H9 (cell line): ENCODE results near the gene LRIG1. TPM values are rescaled to one million over a fixed set of nuclear protein-coding genes. Genes with fewer than 3 reads are reported as not detected.

Experiments used
- DNase-seq: peaks from one replicate; pipeline ENCODE4 v3.0.0-alpha.2; 2017
- H2AFZ ChIP-seq: one replicate; pipeline ENCODE4 v1.6.1; 2013; ENCODE audit warnings: mild to moderate bottlenecking, low read length, control low read depth, moderate library complexity
- H2AK5ac ChIP-seq: 2 replicates; pipeline ENCODE4 v1.6.1; 2013; ENCODE audit warnings: low read length, control low read depth, mixed read lengths; ENCODE audit not compliant: insufficient read length
- H2BK120ac ChIP-seq: one replicate; pipeline ENCODE4 v1.6.1; 2013; ENCODE audit warnings: low read depth, mild to moderate bottlenecking, low read length, control low read depth, inconsistent platforms; ENCODE audit not compliant: poor library complexity, severe bottlenecking
- H2BK12ac ChIP-seq: 2 replicates; pipeline ENCODE4 v1.6.1; 2013; ENCODE audit warnings: low read length, control low read depth, mixed read lengths, low read depth; ENCODE audit not compliant: insufficient read length
- H2BK15ac ChIP-seq: 2 replicates; pipeline ENCODE4 v1.6.1; 2013; ENCODE audit warnings: low read depth, low read length, control low read depth
- H2BK20ac ChIP-seq: one replicate; pipeline ENCODE4 v1.6.1; 2013; ENCODE audit warnings: low read depth, mild to moderate bottlenecking, low read length, control low read depth, inconsistent platforms; ENCODE audit not compliant: poor library complexity, severe bottlenecking
- H2BK5ac ChIP-seq: 2 replicates; pipeline ENCODE4 v1.6.1; 2013; ENCODE audit warnings: low read length, control low read depth, mixed read lengths; ENCODE audit not compliant: insufficient read length
- H3K14ac ChIP-seq: 2 replicates; pipeline ENCODE4 v1.6.1; 2013; ENCODE audit warnings: low read length, control low read depth; ENCODE audit not compliant: insufficient read depth
- H3K18ac ChIP-seq: 2 replicates; pipeline ENCODE4 v1.6.1; 2013; ENCODE audit warnings: low read depth, mild to moderate bottlenecking, mixed read lengths, low read length, control low read depth; ENCODE audit not compliant: insufficient read length
- H3K23ac ChIP-seq: 2 replicates; pipeline ENCODE4 v1.6.1; 2013; ENCODE audit warnings: low read length, control low read depth, mixed read lengths, low read depth; ENCODE audit not compliant: insufficient read length
- H3K23me2 ChIP-seq: 2 replicates; pipeline ENCODE4 v1.6.1; 2013; ENCODE audit warnings: low read depth, mild to moderate bottlenecking, mixed read lengths, low read length, control low read depth; ENCODE audit not compliant: insufficient read length, poor library complexity, severe bottlenecking
- H3K27ac ChIP-seq: 2 replicates; pipeline ENCODE4 v1.5.1; 2013; ENCODE audit warnings: low read length, control low read depth, mixed read lengths, low read depth; ENCODE audit not compliant: insufficient read length
- H3K27me3 ChIP-seq: 2 replicates; pipeline ENCODE4 v1.6.1; 2013; ENCODE audit warnings: low read length, control low read depth, inconsistent platforms; ENCODE audit not compliant: insufficient read depth
- H3K4ac ChIP-seq: 2 replicates; pipeline ENCODE4 v1.6.1; 2013; ENCODE audit warnings: low read depth, mild to moderate bottlenecking, control low read depth, inconsistent platforms, low read length, moderate library complexity
- H3K4me1 ChIP-seq: 2 replicates; pipeline ENCODE4 v1.6.1; 2013; ENCODE audit warnings: low read length, control low read depth, inconsistent platforms; ENCODE audit not compliant: insufficient read depth
- H3K4me2 ChIP-seq: 2 replicates; pipeline ENCODE4 v1.6.1; 2013; ENCODE audit warnings: low read length, control low read depth, mixed read lengths; ENCODE audit not compliant: insufficient read length, insufficient read depth
- H3K56ac ChIP-seq: 2 replicates; pipeline ENCODE4 v1.6.1; 2013; ENCODE audit warnings: low read depth, mild to moderate bottlenecking, mixed read lengths, low read length, control low read depth; ENCODE audit not compliant: insufficient read length
- H3K79me1 ChIP-seq: 2 replicates; pipeline ENCODE4 v1.6.1; 2013; ENCODE audit warnings: low read depth, mild to moderate bottlenecking, moderate library complexity, low read length, control low read depth, inconsistent platforms; ENCODE audit not compliant: insufficient read depth, poor library complexity, severe bottlenecking
- H3K79me2 ChIP-seq: 2 replicates; pipeline ENCODE4 v1.6.1; 2013; ENCODE audit warnings: low read length, control low read depth, inconsistent platforms; ENCODE audit not compliant: insufficient read depth
- H3K9ac ChIP-seq: 2 replicates; pipeline ENCODE4 v1.6.1; 2013; ENCODE audit warnings: low read length, control low read depth, mixed read lengths; ENCODE audit not compliant: insufficient read length; ENCODE audit errors: extremely low read depth
- H3K9me3 ChIP-seq: one replicate; pipeline ENCODE4 v1.6.1; 2013; ENCODE audit warnings: low read depth, low read length, inconsistent platforms; ENCODE audit not compliant: control insufficient read depth
- H3T11ph ChIP-seq: one replicate; pipeline ENCODE4 v1.6.1; 2013; ENCODE audit warnings: mild to moderate bottlenecking, low read length, control low read depth, inconsistent platforms
- H4K20me1 ChIP-seq: one replicate; pipeline ENCODE4 v1.6.1; 2013; ENCODE audit not compliant: control insufficient read depth, insufficient read length, insufficient read depth
- H4K5ac ChIP-seq: 2 replicates; pipeline ENCODE4 v1.6.1; 2013; ENCODE audit warnings: low read depth, mild to moderate bottlenecking, mixed read lengths, low read length, control low read depth; ENCODE audit not compliant: insufficient read length
- H4K8ac ChIP-seq: replicated peaks from 2 replicates; pipeline ENCODE4 v1.6.1; 2013; ENCODE audit warnings: low read length, control low read depth, mixed read lengths, low read depth; ENCODE audit not compliant: insufficient read length
- H4K91ac ChIP-seq: 2 replicates; pipeline ENCODE4 v1.6.1; 2013; ENCODE audit warnings: low read depth, mild to moderate bottlenecking, moderate library complexity, mixed read lengths, low read length, control low read depth; ENCODE audit not compliant: insufficient read length
- H3K27ac Mint-ChIP-seq, 3 experiments: 2 replicates in 2 of 3; 3 replicates in 1 of 3; pipeline ENCODE4 v1.8.0; 2020 to 2021; ENCODE audit warnings: mixed read lengths in 3 of 3, mild to moderate bottlenecking in 1 of 3, moderate library complexity in 1 of 3
- H3K27me3 Mint-ChIP-seq: 2 replicates; pipeline ENCODE4 v1.8.0; 2021; ENCODE audit warnings: low read depth, mild to moderate bottlenecking, moderate library complexity, mixed read lengths
- H3K36me3 Mint-ChIP-seq, 3 experiments: 2 replicates in 2 of 3; 3 replicates in 1 of 3; pipeline ENCODE4 v1.8.0; 2020 to 2021; ENCODE audit warnings: low read depth in 3 of 3, mixed read lengths in 3 of 3; ENCODE audit not compliant: insufficient read depth in 1 of 3
- H3K4me1 Mint-ChIP-seq, 2 experiments: 2 replicates each; pipeline ENCODE4 v1.8.0; 2020; ENCODE audit warnings: mixed read lengths in 2 of 2
- H3K4me3 Mint-ChIP-seq, 2 experiments: 2 replicates in 1 of 2; 3 replicates in 1 of 2; pipeline ENCODE4 v1.8.0; 2020 to 2021; ENCODE audit warnings: mild to moderate bottlenecking in 2 of 2, mixed read lengths in 2 of 2, moderate library complexity in 1 of 2
- H3K9me3 Mint-ChIP-seq, 2 experiments: 2 replicates in 1 of 2; 3 replicates in 1 of 2; pipeline ENCODE4 v1.8.0; 2020; ENCODE audit warnings: mild to moderate bottlenecking in 2 of 2, mixed read lengths in 2 of 2, moderate library complexity in 1 of 2
- WGBS: extraction: QIAGEN DNeasy Blood & Tissue Kit; methylation state at CpG from one replicate; pipeline ENCODE4 v1.1.7; 2013; ENCODE audit warnings: missing lambda C conversion rate, low lambda C conversion rate, mixed read lengths; ENCODE audit not compliant: insufficient read length; ENCODE audit errors: extremely low coverage; 5-methylcytosine and 5-hydroxymethylcytosine counted together
- total RNA-seq: library from RNA; stranded (reverse); gene quantifications from 2 replicates; pipeline ENCODE4 v1.2.1, GENCODE V29; 2021
- TF ChIP-seq, protein P1 (sequence below): fragments of 200-600 bp; sonication (generic); conservative IDR thresholded peaks from 3 replicates; pipeline ENCODE4 v1.8.0; 2021; ENCODE audit warnings: antibody characterized with exemption, mild to moderate bottlenecking

Gene LRIG1
- total RNA-seq, 1 experiment from 2014 or later: 70.3 TPM

DNA sequence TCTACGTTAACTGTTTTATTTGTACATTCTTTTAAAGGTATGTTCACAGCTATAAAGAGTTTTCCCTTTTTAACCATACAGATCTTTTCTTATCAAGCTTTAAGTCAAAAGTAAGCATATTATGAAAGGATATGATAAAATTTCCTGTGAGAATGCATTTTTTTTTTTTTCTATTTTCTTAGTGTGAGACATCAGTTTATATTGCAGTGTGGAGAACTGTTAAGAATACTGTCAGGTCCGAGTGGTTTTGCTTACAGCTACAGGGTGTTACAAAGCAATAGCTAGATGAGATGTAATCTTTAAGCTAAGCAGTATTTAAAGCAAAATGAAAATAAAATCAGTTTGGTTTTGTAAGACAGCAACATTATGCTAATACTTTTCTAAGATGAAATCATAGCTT lies 146.8 kb downstream of the LRIG1 start:
- Histone ChIP-seq H3K4me2 (no peak overlapping the region), H3T11ph (no peak overlapping the region), H4K91ac (no peak overlapping the region), H4K5ac (no peak overlapping the region), H2BK5ac (no peak overlapping the region), H2BK120ac (no peak overlapping the region), H3K23me2 (no peaks in the 10 kb centered on the region), H3K4me1 (no peaks in the 10 kb centered on the region), H3K14ac (no peak overlapping the region), H3K79me1 (no peaks in the 10 kb centered on the region), H2AK5ac (no peak overlapping the region), H4K20me1 (no peaks in the 10 kb centered on the region), H3K27ac (no peak overlapping the region), H3K18ac (no peak overlapping the region), H3K79me2 (no peaks in the 10 kb centered on the region), H3K9ac (no peak overlapping the region), H3K27me3 (no peaks in the 10 kb centered on the region), H2AFZ (no peak overlapping the region), H3K4ac (no peak overlapping the region), H2BK12ac (no peak overlapping the region), H4K8ac (no peak overlapping the region), H3K23ac (no peak overlapping the region), H3K9me3 (no peaks in the 10 kb centered on the region), H2BK15ac (no peak overlapping the region), H3K56ac (no peak overlapping the region), H2BK20ac (no peak overlapping the region)
- no peak overlapping the region for H3K4me3 Mint-ChIP-seq
- TF ChIP-seq, protein P1, sequence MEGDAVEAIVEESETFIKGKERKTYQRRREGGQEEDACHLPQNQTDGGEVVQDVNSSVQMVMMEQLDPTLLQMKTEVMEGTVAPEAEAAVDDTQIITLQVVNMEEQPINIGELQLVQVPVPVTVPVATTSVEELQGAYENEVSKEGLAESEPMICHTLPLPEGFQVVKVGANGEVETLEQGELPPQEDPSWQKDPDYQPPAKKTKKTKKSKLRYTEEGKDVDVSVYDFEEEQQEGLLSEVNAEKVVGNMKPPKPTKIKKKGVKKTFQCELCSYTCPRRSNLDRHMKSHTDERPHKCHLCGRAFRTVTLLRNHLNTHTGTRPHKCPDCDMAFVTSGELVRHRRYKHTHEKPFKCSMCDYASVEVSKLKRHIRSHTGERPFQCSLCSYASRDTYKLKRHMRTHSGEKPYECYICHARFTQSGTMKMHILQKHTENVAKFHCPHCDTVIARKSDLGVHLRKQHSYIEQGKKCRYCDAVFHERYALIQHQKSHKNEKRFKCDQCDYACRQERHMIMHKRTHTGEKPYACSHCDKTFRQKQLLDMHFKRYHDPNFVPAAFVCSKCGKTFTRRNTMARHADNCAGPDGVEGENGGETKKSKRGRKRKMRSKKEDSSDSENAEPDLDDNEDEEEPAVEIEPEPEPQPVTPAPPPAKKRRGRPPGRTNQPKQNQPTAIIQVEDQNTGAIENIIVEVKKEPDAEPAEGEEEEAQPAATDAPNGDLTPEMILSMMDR: no peak
- no peak for DNase-seq
- WGBS: no CpG with 5 or more reads among the region's 2 CpGs
- H3K27ac Mint-ChIP-seq: no peak overlapping the region
- H3K36me3 Mint-ChIP-seq: no peaks in the 10 kb centered on the region
- H3K9me3 Mint-ChIP-seq: no peaks in the 10 kb centered on the region
- peaks cover 5 to 8% of the 10 kb centered on the region in 2 experiments; a peak in 3 of 4 replicates for H3K4me1 Mint-ChIP-seq
- H3K27me3 Mint-ChIP-seq: no peaks in the 10 kb centered on the region
